GM23338 (cell line): ENCODE data around the gene ID4.
"Not testable (repeated sequence)": the region's sequence is repeated elsewhere in the genome, so short reads cannot be mapped to it uniquely, and the experiment has no call there.

Source experiments
- CREB1 ChIP-seq: fragments of 250-450 bp; sonication (Bioruptor Pico); IDR thresholded peaks from 2 replicates; pipeline ENCODE4 v1.5.0; 2020; ENCODE audit warnings: low read depth, mild to moderate bottlenecking, moderate library complexity
- CTCF ChIP-seq, 2 experiments: fragments of 200-600 bp in 1 of 2; sonication (generic) in 1 of 2; conservative IDR thresholded peaks; 2 replicates each; pipeline versions ENCODE4 v1.5.1 to v1.6.1; 2016 to 2017; ENCODE audit warnings: antibody characterized with exemption in 2 of 2, low read depth in 2 of 2, mild to moderate bottlenecking in 2 of 2, moderate library complexity in 1 of 2
- EZH2 ChIP-seq: fragments of 200-600 bp; sonication (generic); IDR thresholded peaks from one replicate; pipeline ENCODE4 v1.8.0; 2017; ENCODE audit warnings: antibody characterized with exemption, mild to moderate bottlenecking, low read depth; ENCODE audit not compliant: unreplicated experiment
- EZH2phosphoT487 ChIP-seq: fragments of 200-600 bp; sonication (generic); IDR thresholded peaks from one replicate; pipeline ENCODE4 v1.8.1; 2018; ENCODE audit warnings: antibody characterized with exemption; ENCODE audit not compliant: unreplicated experiment
- JUNB ChIP-seq: IDR thresholded peaks from one replicate; pipeline ENCODE4 v1.6.1; 2016; ENCODE audit warnings: antibody characterized with exemption; ENCODE audit not compliant: unreplicated experiment
- NANOG ChIP-seq: IDR thresholded peaks from 2 replicates; pipeline ENCODE4 v1.6.1; 2016; ENCODE audit warnings: antibody characterized with exemption, borderline replicate concordance
- POLR2AphosphoS5 ChIP-seq: IDR thresholded peaks from 2 replicates; pipeline ENCODE4 v1.6.1; 2016; ENCODE audit warnings: antibody characterized with exemption, low read depth
- REST ChIP-seq: IDR thresholded peaks from one replicate; pipeline ENCODE4 v1.6.1; 2018; ENCODE audit warnings: antibody characterized with exemption; ENCODE audit not compliant: unreplicated experiment
- STAT1 ChIP-seq: IDR thresholded peaks from one replicate; pipeline ENCODE4 v1.6.1; 2016; ENCODE audit warnings: antibody characterized with exemption; ENCODE audit not compliant: unreplicated experiment
- ZNF114 ChIP-seq: fragments of 250-450 bp; sonication (Bioruptor Pico); IDR thresholded peaks from 2 replicates; pipeline ENCODE4 v1.5.0; 2020; ENCODE audit warnings: mild to moderate bottlenecking, moderate library complexity
- ZNF331 ChIP-seq: fragments of 250-450 bp; sonication (Bioruptor Pico); IDR thresholded peaks from 2 replicates; pipeline ENCODE4 v1.5.0; 2020; ENCODE audit warnings: low read depth, mild to moderate bottlenecking, moderate library complexity

GRCh38 chr6:19854421-19855015 is 17.3 kb downstream of the ID4 start:
- TF ChIP-seq CTCF (conservative IDR thresholded peaks at IDR 0.05; ENCODE audit: low read depth in 2 of 2); POLR2AphosphoS5; REST; EZH2phosphoT487; CREB1 (CRISPR knock-in tag); ZNF114 (CRISPR knock-in tag); STAT1; EZH2; NANOG; JUNB; ZNF331 (CRISPR knock-in tag): not testable (repeated sequence)
